Stimulated activated CD4-positive, alpha-beta T cell treated with anti-CD3 and anti-CD28 coated beads, TNF-alpha, amount 100 ng/mL, for 24 hours (primary cell): ENCODE measurements around the gene TMEM134.
"Not testable (repeated sequence)": the region's sequence is repeated elsewhere in the genome, so short reads cannot be mapped to it uniquely, and the experiment has no call there.

ENCODE experiments used
- DNase-seq, 3 experiments: peaks; one replicate each; pipeline ENCODE4 v3.0.0-alpha.2; 2020; ENCODE audit warnings: low read depth in 3 of 3

Gene TMEM134

DNA sequence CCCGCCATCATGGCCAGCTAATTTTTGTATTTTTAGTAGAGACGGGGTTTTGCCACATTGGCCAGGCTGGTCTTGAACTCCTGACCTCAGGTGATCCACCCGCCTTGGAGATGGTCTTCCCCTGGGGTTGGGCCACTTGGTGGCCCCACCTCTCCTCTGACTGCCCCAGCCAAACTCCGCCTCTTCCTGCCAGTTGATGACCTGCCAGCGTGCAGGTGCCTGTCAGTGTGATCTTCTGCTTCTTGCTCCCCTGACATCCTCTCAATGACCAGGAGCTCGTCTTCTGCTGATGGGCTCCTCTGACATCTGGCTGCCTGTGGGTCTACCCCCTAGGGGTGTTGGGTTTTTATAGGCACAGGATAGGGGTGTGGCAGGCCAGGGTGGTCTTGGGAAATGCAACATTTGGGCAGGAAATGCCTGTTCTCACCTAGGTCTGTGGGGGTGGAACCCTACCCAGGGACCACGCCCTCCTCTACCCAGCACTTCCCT, 16.9 kb upstream of the TMEM134 start:
- peak in 1 of 3 experiments; percentile 61 for DNase-seq

DNA sequence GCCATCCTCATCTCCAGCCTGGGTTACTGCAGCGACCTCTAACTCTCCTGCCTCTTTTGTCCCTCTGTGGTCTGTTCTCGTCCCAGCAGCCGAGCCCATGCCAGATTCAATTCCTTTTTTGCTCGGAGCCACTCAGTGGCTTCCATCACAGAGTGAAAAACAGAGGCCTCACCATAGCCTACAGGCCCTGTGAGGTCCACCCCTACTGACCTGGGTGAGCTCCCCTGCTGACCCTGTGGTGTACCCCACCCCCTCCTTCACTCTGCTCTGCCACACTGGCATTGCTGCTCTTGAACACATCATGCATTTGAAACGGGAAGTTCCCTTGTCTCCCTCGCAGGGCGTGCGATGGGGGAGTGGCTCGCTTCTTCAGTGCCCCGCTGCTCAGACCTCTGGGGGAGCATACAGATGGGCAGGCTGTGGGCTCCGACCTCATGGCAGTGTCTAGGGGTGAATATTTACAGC, 15.8 kb upstream of the TMEM134 start:
- peak in 2 of 3 experiments; percentile 44 to 77 for DNase-seq

DNA sequence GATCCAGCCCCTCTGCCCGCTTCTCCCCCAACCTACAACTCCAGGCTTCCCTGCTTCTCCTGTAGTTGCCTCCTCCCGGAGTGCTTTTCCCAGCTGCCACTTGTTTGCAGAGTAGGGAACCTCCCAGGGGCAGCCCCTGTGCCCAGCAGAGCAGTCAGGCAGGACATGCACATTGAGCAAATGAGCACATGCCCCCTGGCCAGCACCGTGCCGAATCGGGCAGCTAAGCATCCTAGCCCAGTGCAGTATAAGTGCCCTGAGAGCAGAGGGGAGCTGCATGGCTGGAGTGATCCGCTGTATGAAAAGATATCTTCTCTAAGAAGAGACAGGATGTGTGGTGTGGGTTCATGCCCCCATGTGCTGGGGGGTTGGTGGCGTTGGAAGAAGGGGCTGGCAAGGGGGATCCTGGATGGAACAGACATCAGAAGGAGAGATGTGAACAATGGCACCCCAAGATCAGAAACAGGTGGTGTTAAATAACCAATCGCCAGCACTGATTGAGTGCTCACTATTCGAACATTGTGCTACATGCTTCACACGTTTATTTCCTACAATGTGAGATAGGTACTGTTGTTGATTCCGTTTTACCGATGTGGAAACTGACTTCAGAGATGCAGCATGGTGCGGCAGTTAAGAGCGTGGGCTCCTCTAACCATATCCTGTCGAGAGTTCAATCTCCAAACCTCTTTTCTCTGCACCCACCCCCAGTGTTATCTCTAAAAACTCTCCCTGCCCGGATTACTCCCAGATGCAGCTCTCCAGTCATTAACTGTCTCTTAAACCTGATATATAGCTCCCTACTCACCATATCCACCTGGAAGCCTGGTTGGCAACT, 15.0 kb upstream of the TMEM134 start:
- DNase-seq = peak in 1 of 3 experiments; percentile 32

DNA sequence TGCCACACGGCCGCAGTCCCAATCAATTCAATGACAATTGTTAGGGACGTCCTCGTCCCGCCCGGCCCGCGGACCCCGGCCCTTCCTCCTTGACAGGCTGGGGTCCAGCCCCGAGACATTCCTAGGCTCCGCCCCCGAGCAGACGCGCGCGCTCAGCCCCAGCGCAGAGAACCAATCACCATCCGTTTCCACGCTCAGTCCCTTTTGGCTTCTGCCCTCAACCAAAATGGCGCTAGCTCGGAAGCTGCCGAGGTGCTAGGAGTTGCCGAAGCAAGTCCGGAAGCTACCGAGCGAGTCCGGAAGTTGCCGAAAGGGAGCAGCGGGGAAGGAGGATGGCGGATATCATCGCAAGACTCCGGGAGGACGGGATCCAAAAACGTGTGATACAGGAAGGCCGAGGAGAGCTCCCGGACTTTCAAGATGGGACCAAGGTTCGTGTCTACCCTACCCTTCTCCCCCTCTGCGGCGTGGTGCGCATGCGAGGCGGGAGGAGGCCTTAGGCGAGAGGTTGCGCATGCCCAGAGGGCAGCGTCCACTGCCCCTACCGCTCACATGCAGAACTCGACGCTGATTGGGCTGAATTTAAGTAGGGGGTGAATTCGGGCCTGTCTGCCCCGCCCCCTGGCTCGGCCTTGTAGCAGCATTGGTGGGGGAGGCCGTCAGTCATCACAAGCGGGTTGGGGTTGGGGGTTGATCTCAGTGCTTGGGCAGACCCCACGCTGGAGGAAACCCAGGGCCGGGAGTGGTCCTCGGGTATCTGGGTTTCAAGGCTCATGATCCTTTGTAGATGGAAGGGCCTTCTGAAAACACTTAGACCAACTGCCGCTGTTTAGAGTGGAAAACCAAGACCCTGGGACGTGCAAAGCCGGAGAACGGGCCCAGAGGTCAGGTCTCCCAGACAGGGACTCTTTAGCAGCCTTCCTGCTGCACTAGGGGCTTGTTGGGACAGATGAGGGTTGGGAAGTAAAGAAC, 14.1 kb upstream of the TMEM134 start, which contains the start of gene AIP:
TSS of gene AIP (plus strand) at position 200 of the 972 bp plus-strand sequence. CDS start at position 333, 133 bp downstream.
- DNase-seq = peak; percentile 93 to 98 (median 97)

DNA sequence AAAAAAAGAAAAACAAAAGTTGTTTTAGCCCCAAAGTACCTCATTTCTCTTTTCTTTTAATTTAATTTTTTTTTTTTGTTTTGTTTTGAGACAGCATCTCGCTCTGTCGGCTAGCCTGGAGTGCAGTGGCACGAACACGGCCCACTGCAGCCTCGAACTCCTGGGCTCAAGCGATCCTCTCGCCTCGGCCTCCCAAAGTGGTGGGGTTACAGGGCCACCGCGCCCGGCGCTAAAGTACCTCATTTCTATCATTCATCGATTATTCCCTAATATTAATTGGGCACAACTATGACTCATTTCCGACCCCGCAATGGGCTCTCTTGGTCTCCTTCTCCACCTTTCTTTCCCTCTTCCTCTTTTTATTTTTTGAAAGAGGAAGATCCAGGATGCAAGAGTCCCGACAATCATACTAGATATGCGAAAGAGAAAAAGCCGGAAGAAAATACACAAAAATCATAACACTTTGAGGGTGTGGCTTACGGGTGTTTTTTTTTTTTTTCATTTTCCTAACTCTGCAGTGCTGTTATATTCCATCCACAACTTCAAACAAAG, 13.3 kb upstream of the TMEM134 start:
- no peak for DNase-seq

DNA sequence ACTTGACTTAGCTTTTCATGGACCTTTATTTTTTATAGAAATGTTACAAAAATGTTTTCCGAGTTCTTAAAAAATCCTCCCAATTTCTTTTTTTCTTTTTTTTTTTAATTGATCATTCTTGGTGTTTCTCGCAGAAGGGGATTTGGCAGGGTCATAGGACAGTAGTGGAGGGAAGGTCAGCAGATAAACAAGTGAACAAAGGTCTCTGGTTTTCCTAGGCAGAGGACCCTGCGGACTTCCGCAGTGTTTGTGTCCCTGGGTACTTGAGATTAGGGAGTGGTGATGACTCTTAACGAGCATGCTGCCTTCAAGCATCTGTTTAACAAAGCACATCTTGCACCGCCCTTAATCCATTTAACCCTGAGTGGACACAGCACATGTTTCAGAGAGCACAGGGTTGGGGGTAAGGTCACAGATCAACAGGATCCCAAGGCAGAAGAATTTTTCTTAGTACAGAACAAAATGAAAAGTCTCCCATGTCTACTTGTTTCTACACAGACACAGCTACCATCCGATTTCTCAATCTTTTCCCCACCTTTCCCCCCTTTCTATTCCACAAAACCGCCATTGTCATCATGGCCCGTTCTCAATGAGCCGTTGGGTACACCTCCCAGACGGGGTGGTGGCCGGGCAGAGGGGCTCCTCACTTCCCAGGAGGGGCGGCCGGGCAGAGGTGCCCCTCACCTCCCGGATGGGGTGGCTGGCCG, 8.4 kb upstream of the TMEM134 start:
- not testable (repeated sequence) for DNase-seq

GRCh38 chr11:67476692-67477091, 7.6 kb upstream of the TMEM134 start:
- DNase-seq = not testable (repeated sequence)

- no peak for DNase-seq
Measured at GRCh38 chr11:67472882-67473281, 3.8 kb upstream of the TMEM134 start.

DNA sequence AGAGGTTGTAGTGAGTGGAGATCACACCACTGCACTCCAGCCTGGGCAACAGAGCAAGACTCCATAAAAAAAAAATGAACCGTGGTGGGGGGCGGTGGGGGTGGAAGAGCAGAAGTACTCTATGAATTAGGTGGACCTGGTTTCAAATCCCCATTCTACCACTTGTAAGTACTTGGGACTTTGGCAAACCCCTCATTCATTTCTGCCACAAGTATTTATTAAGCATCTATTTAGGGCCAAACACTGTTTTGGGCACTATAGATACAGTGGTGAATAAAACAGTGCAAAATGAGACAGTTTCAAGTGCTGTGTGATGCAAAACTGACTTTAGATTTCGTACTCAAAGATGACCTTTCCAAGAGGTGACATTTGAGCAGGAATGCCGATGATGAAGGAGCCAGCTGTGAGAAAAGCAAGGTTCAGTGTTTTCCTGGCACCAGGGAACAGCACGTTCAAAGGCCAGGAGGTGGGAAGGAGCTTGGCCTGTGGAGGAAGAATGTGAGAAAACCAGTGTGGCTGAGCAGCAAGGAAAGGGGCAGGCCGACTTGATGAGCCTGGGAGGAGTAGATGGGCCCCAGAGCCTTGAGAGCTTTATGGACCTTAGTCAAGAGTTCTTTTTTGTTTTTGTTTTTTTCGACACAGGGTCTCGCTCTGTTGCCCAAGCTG, 1.4 kb upstream of the TMEM134 start:
- DNase-seq = no peak

- no peak for DNase-seq
Measured at GRCh38 chr11:67469508-67469811, 409 bp upstream of the TMEM134 start.

- no peak for DNase-seq
Measured at GRCh38 chr11:67468456-67468758, 644 bp downstream of the TMEM134 start.

DNA sequence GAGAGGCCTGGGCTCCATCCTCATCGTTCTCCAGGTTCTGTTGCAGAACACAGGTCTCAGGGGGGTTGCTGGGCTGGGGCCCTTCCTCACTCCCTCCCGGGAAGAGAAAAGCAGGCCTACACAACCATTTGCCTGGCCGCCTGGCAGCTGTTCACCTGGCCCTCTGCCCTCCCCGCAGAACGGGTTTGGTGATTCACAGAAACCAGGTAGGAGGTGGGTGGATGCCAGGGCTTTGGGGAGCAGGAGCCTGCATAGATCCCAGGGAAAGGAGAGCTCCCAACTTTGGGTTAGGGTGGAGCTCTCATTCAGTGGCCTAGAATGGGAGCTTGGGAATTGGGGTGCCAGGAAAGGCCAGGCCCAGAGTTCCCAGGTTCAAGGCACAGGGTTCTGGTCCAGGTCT, 995 bp downstream of the TMEM134 start:
- DNase-seq = peak in 1 of 3 experiments; percentile 51

DNA sequence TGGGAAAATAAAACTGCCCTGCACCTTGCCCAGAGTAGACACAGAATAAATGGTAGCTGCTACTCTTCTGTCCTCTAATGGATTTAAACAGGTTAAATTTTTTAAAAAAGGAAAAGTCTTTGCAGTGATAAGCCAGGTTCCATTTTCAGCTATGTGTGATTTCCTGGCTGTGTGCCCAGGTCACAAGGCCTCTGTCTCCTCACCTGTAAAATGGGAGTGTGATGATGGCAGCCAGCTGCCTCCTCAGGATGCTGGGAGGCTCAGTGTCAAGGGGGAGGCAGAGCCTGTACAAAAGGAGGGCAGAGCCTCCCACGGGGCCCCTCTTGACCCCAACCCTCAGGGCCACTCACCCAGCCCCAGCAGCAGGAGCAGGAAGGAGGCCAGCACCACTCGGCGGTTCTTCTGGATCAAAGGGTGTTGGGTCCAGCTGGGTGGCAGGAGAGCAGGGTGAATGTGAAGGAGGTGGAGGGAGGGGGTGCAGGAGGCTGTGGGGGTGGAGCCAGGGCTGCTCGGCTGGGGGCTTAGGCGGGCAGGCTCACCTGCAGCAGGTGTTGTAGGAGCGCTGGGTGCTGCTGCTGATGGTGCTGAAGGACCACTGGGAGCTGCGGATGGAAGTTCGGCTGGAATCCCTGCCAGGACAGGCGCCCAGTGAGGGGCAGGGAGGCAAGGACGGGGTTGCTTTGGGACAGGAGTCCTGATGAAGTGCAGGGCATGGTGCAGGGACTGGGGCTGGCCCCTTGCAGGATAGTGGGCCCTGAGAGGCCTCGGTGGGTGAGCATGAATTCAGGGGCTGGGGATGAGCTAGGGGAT, 1.9 kb downstream of the TMEM134 start:
- no peak for DNase-seq

DNA sequence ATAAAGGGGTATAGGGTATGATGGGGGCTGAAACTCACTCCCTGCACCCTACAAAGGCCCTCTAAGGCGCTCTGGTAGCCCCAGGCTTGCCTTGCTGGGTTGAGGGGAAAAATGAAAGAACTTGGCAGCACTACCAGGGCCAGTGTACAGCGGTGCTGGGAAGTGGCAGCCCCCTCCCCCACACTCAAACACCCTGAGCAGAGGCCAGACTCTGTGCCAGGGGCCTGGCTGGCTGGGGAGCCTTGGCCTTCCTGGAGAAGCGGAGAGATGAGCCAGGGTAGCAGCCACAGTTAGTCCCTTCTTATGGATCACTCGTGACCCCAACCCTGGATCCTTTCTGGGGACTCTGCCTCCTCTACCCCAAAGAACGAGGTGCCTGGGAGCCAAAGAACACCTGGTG, 2.7 kb downstream of the TMEM134 start:
- no peak for DNase-seq

DNA sequence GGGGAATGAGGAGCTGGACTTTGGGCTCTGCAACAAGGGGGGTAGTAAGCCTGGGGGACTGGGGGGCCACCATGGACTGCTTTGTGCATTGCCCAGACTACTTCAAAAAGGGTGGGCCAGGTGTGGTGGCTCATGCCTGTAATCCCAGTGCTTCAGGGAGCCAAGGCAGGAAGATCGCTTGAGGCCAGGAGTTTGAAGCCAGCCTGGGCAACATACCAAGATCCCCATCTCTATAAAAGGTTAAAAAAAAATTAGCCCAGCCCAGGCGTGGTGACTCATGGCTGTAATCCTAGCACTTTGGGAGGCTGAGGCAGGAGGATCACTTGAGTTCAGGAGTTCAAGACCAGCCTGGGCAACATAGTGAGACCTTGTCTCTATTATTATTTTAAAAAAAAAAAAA, 3.5 kb downstream of the TMEM134 start:
- not testable (repeated sequence) for DNase-seq

DNA sequence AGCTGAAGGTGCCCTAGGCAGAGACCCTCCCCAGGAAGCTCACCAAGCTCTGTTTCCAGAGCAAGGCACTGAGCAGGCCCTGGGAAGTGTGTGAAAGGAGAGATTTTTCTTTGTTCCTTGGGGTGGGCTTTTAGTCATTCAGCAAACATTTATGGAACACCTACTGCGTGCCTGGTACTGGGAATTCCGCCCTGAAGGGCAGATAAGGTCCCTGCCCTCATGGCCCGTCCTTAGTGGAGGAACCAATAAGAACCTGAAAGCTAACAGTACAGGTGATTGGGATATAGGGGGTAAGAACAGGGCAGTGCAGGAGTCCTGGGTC, 3.9 kb downstream of the TMEM134 start:
- DNase-seq = no peak

DNA sequence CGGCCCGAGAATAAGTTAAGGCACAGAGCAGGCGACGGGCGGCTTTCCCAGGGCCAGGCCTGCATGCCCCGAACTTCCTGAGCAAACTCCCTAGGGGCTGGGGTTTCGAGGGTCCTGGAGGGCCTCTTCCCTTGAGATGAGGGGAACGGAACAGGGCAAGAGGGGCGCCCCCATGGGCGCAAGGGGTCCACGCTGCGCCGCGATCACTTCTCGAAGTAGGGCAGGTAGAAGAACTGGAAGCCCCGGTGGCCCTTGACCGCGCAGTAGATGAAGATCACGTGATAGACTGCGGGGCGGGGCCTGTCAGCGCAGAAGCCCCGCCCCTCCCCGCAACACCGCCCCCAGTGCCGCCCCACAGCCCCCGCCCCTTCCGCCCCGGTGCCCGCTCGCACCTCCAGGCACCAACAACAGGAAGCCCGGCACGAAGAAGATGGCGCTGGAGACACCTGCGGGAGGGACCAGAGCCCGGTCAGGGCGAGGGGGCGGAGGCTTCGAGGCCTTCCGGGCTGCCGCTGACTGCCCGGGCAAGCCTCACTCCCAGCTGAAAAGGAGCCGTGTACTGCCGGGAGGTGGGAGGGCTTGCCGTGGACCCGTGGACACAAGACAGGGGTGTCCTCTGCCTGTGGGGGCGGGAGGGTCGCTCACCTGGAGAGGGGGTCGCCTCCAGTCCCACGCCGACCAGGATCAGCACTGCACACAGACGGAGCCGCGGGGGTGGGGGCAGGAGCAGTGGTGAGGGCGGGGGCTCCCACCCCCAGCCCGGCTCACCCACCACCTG, 4.5 kb downstream of the TMEM134 start:
- peak; percentile 83 to 91 (median 84) for DNase-seq

DNA sequence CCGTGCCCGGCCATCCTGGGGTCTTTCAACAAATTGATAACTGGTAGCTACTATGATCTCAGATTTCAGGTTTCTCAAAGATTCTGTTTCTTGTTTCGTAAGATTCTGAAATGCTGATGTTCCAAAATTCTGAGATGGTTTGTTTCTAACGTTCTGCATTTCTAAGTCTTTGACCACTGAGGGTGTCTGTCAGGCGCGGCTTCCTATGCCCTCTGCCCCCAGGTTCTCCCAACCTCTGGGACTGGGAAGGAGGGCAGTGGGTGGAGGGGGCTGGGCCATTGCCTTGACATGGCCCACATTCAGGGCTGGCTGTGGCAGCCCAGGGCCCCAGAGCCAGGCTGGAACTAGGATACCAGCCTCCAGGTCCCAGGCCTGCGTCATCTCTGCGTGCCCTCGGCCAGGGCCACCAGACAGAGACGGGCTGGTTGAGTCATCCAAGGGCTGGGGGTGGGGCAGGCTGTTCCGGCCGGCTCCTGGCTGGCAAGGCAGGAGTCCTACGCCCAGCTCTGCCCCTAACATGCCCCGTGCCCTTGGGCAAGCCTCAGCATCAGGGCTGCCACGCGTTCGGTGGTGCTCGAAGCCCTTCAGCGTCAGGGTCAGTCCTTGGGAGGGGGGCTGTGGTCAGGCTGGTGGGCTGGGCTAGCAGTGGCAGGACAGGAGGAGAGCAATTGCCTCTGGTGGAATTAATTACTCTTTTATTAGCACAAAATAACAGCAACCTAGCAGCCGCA, 5.2 kb downstream of the TMEM134 start:
- no peak for DNase-seq

GRCh38 chr11:67463186-67463585, 5.9 kb downstream of the TMEM134 start:
- no peak for DNase-seq
